ENCODE measurements around the gene TXNDC17. TPM values are rescaled to one million over a fixed set of nuclear protein-coding genes. Genes with fewer than 3 reads are reported as not detected.

The TXNDC17 gene
- total RNA-seq, 6 experiments from 2014 or later, result 50.4 to 204 (median 72.1) TPM

GRCh38 chr17:6681671-6682070 lies 40.8 kb downstream of the TXNDC17 start:
- no peak for ATAC-seq
- H3K4me1 ChIP-seq, result peaks cover 0 to 61% (median 14%) of the 10 kb centered on the region in 4 donors
- H3K4me3 ChIP-seq, result no peak overlapping the region
- peak in 1 of 3 donors; percentile 15 for DNase-seq
- no peaks in the 10 kb centered on the region for H3K9me3 ChIP-seq
- H3K36me3 ChIP-seq, result no peaks in the 10 kb centered on the region
- intact Hi-C loops (cut with DNase I), result no loop called here
- WGBS (ENCODE audit: insufficient coverage, low coverage, low lambda C conversion rate, missing lambda C conversion rate), result 15% methylated on average over 5 of the region's 5 CpGs
- H3K27me3 ChIP-seq, result no peaks in the 10 kb centered on the region
- no peak overlapping the region for H3K27ac ChIP-seq
- TF ChIP-seq POLR2A (IDR thresholded peaks at IDR 0.05) (no peak), CTCF (IDR thresholded peaks at IDR 0.05) (no peak)

GRCh38 chr17:6682339-6682738 lies 41.5 kb downstream of the TXNDC17 start:
- peaks cover 0 to 61% (median 11%) of the 10 kb centered on the region in 4 donors for H3K4me1 ChIP-seq
- ATAC-seq, result no peak
- no peak for TF ChIP-seq CTCF (IDR thresholded peaks at IDR 0.05)
- TF ChIP-seq POLR2A (IDR thresholded peaks at IDR 0.05), result no peak
- H3K27ac ChIP-seq, result no peak overlapping the region
- H3K9me3 ChIP-seq, result no peaks in the 10 kb centered on the region
- H3K4me3 ChIP-seq, result no peak overlapping the region
- intact Hi-C loops (cut with DNase I), result no loop called here
- peak in 1 of 3 donors; percentile 9 for DNase-seq
- 100% methylated on average over 1 of the region's 4 CpGs for WGBS (ENCODE audit: insufficient coverage, low coverage, low lambda C conversion rate, missing lambda C conversion rate)
- no peaks in the 10 kb centered on the region for H3K27me3 ChIP-seq
- peaks cover 0 to 2% (median 0%) of the 10 kb centered on the region in 4 donors for H3K36me3 ChIP-seq

GRCh38 chr17:6683081-6683684 lies 42.3 kb downstream of the TXNDC17 start:
- Histone ChIP-seq H3K9me3 (no peaks in the 10 kb centered on the region), H3K4me3 (no peak overlapping the region), H3K36me3 (peaks cover 0 to 8% (median 0%) of the 10 kb centered on the region in 4 donors), H3K27me3 (no peaks in the 10 kb centered on the region), H3K4me1 (peaks cover 0 to 65% (median 11%) of the 10 kb centered on the region in 4 donors), H3K27ac (peak overlapping the region in 1 of 3 donors; percentile 40)
- 25% methylated on average over 3 of the region's 3 CpGs for WGBS (ENCODE audit: insufficient coverage, low coverage, low lambda C conversion rate, missing lambda C conversion rate)
- intact Hi-C loops (cut with DNase I), result no loop called here
- peak in 1 of 3 donors; percentile 56 for DNase-seq
- ATAC-seq, result peak in 3 of 4 donors; percentile 1 to 31 (median 3)
- TF ChIP-seq POLR2A (IDR thresholded peaks at IDR 0.05) (peak; percentile 24), CTCF (IDR thresholded peaks at IDR 0.05) (no peak)

GRCh38 chr17:6683730-6684459 lies 43.0 kb downstream of the TXNDC17 start:
- Histone ChIP-seq H3K9me3 (no peaks in the 10 kb centered on the region), H3K27ac (peak overlapping the region in 1 of 3 donors; percentile 40), H3K27me3 (no peaks in the 10 kb centered on the region), H3K4me1 (peaks cover 0 to 70% (median 11%) of the 10 kb centered on the region in 4 donors), H3K36me3 (peaks cover 0 to 11% (median 1%) of the 10 kb centered on the region in 4 donors), H3K4me3 (no peak overlapping the region)
- WGBS (ENCODE audit: insufficient coverage, low coverage, low lambda C conversion rate, missing lambda C conversion rate), result 34% methylated on average over 2 of the region's 3 CpGs
- no peak for TF ChIP-seq POLR2A (IDR thresholded peaks at IDR 0.05)
- TF ChIP-seq CTCF (IDR thresholded peaks at IDR 0.05), result no peak
- DNase-seq (peak in 1 of 3 donors; percentile 52), ATAC-seq (peak; percentile 8 to 44 (median 34))
- intact Hi-C loops (cut with DNase I), result no loop called here
